Activated naive CD4-positive, alpha-beta T cell treated with anti-CD3 and anti-CD28 coated beads, Interleukin-2, amount 50 U/mL, for 24 hours (primary cell): Measurements from ENCODE around the gene ZNF611.
A peak's percentile ranks its signal among the peaks of the same experiment; 100 is the strongest.
"Not testable (repeated sequence)": the region's sequence is repeated elsewhere in the genome, so short reads cannot be mapped to it uniquely, and the experiment has no call there.

Source experiments
- H3K27ac Mint-ChIP-seq: one replicate; pipeline ENCODE4 v1.8.0; 2021; ENCODE audit warnings: mild to moderate bottlenecking, mixed read lengths
- H3K27me3 Mint-ChIP-seq: one replicate; pipeline ENCODE4 v1.8.0; 2021; ENCODE audit warnings: mixed read lengths
- H3K36me3 Mint-ChIP-seq: one replicate; pipeline ENCODE4 v1.8.0; 2021; ENCODE audit warnings: mixed read lengths
- H3K4me1 Mint-ChIP-seq: one replicate; pipeline ENCODE4 v1.8.0; 2021; ENCODE audit warnings: mixed read lengths
- H3K4me3 Mint-ChIP-seq: one replicate; pipeline ENCODE4 v1.8.0; 2021; ENCODE audit warnings: mild to moderate bottlenecking, mixed read lengths
- H3K9me3 Mint-ChIP-seq: one replicate; pipeline ENCODE4 v1.8.0; 2021; ENCODE audit warnings: mixed read lengths

The ZNF611 gene

DNA sequence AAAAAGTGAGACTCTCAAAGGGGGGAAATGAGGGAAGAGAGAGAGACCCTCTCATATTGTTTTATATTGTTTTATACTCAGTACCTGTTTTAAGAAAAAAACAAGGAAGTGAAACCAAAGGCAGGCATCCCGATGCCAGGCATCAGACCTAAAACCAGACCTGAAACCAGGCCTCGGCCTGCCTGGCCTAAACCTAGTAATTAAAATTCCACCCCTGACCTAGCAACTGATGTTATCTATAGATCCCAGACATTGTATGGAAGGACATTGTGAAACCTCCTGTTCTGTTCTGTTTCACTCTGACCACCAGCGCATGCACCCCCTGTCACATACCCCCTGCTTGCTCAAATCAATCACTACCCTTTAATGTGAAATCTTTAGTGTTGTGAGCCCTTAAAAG is 40.6 kb downstream of the ZNF611 start:
- not testable (repeated sequence) for H3K36me3 Mint-ChIP-seq, H3K4me3 Mint-ChIP-seq, H3K27ac Mint-ChIP-seq, H3K9me3 Mint-ChIP-seq, H3K27me3 Mint-ChIP-seq
- H3K4me1 Mint-ChIP-seq: peaks cover 22% of the 10 kb centered on the region

DNA sequence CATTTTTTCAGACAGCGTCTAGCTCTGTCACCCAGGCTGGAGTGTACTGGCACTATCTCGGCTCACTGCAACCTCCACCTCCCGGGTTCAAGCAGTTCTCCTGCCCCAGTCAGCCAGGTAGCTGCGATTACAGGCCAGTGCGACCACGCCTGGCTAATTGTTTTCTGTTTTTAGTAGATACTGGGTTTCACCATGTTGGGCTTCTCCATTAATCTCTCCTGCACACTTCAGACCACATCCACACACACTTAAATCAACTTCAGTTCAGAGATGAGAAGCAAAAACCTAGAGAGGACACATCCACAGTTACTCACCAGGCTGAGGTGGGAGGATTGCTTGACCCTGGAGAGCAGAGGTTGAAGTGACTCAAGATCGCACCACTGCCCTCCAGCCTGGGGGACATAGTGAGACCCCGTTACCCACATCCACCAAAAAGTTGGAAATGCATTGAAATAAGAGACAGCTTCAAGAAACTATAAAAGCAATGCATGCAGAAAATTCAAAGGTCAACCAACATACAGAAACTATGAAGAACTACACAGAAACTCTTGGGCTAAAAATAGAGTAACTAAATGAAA is 42.3 kb downstream of the ZNF611 start:
- no peaks in the 10 kb centered on the region for H3K27me3 Mint-ChIP-seq
- peaks cover 2% of the 10 kb centered on the region for H3K36me3 Mint-ChIP-seq
- no peaks in the 10 kb centered on the region for H3K9me3 Mint-ChIP-seq
- no peak overlapping the region for H3K27ac Mint-ChIP-seq
- H3K4me3 Mint-ChIP-seq: peak overlapping the region; percentile 3
- H3K4me1 Mint-ChIP-seq: peaks cover 36% of the 10 kb centered on the region

DNA sequence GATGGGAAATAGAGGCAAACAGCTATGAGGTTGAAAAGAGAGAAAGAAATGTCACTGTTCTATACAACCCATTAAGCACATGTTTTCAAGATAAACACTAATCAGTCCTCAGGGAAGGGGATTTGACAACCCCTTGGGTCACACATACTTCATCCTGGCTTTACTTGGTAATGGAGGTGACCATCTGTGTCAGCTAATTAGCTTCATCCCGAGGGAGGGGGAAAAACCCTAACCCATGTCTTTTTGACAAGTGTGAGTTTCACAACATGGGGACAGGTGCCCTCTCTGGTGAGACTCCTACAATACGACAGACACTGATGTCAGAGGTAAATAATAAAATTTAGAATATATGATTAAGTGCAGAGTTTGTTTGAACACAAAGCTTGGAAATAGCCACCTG is 43.1 kb downstream of the ZNF611 start:
- H3K9me3 Mint-ChIP-seq: no peaks in the 10 kb centered on the region
- peaks cover 2% of the 10 kb centered on the region for H3K36me3 Mint-ChIP-seq
- no peak overlapping the region for H3K27ac Mint-ChIP-seq
- H3K4me3 Mint-ChIP-seq: peak overlapping the region; percentile 92
- peaks cover 36% of the 10 kb centered on the region for H3K4me1 Mint-ChIP-seq
- H3K27me3 Mint-ChIP-seq: no peaks in the 10 kb centered on the region

DNA sequence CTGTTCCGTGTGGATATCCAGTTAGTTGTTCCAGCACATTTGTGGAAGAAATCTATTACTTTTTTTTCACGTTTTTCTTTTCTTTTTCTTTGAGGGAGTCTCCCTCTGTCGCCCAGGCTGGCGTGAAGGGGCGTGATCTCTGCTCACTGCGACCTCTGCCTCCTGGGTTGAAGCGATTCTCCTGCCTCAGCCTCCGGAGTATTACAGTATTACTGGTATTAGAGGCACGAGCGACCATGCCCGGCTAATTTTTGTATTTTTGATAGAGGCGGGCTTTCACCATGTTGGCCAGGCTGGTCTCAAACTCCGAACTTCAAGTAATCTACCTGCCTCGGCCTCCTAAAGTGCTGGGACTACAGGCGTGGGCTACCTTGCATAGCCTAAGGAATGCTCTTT is 43.6 kb downstream of the ZNF611 start:
- no peaks in the 10 kb centered on the region for H3K27me3 Mint-ChIP-seq
- peak overlapping the region; percentile 92 for H3K4me3 Mint-ChIP-seq
- peak overlapping the region; percentile 72 for H3K27ac Mint-ChIP-seq
- peaks cover 2% of the 10 kb centered on the region for H3K36me3 Mint-ChIP-seq
- H3K4me1 Mint-ChIP-seq: peaks cover 36% of the 10 kb centered on the region
- H3K9me3 Mint-ChIP-seq: no peaks in the 10 kb centered on the region

DNA sequence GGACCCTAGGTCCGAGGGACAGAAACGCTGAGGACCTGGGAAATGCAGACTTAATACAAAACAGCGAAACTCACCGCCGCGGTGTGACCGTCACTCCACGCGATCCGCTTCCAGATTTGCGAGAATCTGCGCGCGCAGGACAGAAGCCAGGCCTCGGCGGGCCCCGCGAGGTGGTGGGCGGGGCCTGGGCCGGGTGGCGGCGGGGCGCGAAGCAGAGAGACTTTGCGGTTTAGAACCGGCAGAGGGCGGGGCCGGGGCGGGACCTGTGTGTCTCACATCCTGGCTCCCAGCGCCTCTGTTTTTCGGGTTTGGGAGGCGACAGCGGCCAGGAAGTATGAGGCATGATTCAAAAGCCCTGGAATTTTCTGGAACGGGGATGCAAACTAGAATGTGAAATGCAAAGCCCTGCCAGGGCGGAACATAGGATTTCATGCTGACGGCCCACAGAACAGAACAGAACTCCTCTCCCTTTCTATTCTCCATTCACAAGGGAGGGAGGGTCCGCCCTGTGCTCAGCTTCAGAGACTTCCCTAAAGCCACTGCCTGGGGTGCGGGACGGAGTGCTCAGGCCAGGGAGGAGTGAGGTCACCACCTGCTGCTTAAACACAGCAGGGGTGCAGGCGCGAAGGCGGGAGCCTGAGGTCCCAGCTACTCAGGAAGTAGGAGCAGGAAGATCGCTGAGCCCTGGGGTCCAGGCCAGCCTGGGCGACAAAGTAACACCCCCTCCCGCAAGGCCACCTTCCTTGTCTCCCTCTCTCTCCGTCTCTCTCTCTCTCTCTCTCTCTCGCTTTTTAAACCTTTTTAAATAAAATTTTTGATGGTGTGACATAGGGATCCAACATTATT is 44.3 kb downstream of the ZNF611 start:
- Mint-ChIP-seq H3K27me3 (no peaks in the 10 kb centered on the region), H3K27ac (peak overlapping the region; percentile 96), H3K36me3 (peaks cover 2% of the 10 kb centered on the region), H3K4me1 (peaks cover 36% of the 10 kb centered on the region), H3K4me3 (peak overlapping the region; percentile 92), H3K9me3 (no peaks in the 10 kb centered on the region)

DNA sequence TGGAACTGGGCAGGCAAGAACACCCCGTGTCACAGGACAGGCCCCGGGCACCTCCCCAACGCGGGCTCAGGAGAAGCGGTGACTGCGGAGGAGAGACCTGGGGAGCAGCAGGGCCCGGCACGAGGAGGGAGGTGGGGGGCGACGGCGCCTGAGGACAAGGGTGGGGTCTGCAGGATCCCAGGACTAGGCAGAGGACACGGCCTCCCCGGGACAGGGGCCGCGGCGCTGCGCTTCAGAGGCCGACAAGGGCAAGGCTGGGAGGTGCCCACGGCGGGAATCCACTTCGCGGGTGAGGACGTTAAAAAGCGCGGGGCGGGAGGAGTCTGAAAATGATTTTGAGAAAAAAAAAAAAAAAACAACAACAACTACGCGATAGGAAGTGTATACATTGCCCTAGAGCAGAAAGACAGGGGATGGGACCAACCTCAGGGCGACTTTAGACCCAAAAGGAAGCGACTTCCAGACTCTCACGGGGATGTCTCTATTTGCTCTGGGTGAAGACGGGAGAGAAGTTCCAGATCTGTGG is 44.9 kb downstream of the ZNF611 start:
- peak overlapping the region; percentile 92 for H3K4me3 Mint-ChIP-seq
- peaks cover 6% of the 10 kb centered on the region for H3K36me3 Mint-ChIP-seq
- no peaks in the 10 kb centered on the region for H3K9me3 Mint-ChIP-seq
- H3K27me3 Mint-ChIP-seq: no peaks in the 10 kb centered on the region
- H3K4me1 Mint-ChIP-seq: peaks cover 41% of the 10 kb centered on the region
- H3K27ac Mint-ChIP-seq: peak overlapping the region; percentile 96

DNA sequence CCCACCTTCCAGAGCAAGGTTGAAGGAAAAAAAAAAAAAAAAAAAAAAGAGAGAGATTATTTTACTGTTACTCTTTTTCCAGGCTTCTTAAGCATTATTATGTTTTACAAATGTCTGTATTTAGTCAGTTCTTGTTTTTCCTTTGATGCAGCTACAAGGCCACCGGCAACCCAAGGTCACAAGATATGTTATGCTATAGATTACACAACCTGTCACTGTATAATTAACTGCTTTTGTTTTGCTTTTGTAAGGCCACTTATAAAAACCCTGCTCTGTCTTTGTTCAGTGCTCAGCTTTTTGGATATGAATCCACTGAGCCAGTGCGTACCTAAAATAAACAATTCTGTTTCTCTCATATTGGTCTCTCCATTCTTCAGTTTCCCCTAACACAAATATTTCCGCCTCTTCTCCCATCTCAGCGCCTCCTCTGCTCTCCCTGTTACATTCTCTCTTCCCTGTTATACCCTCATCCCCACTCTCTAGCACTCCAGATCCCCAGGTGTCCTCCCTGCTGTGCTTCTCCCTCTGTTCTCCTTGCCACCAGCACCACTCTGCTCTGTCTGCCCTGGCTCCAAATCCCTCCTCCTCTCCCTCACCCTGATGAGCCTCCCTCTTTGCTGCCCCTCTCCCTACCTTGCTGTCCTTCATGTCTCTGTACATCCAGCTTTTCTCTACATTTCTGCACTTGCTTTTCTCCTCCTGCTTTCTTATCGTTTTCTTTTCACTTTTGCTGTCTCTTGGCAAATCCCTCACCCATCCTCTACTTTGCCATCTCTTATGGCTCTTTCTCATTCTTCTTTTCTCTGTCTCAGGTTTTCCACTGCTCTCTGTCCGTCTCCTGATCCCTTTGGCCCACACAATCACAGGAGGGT is 45.7 kb downstream of the ZNF611 start:
- peaks cover 46% of the 10 kb centered on the region for H3K4me1 Mint-ChIP-seq
- H3K9me3 Mint-ChIP-seq, H3K27me3 Mint-ChIP-seq: not testable (repeated sequence)
- peak overlapping the region; percentile 92 for H3K4me3 Mint-ChIP-seq
- peaks cover 11% of the 10 kb centered on the region for H3K36me3 Mint-ChIP-seq
- peak overlapping the region; percentile 24 for H3K27ac Mint-ChIP-seq

DNA sequence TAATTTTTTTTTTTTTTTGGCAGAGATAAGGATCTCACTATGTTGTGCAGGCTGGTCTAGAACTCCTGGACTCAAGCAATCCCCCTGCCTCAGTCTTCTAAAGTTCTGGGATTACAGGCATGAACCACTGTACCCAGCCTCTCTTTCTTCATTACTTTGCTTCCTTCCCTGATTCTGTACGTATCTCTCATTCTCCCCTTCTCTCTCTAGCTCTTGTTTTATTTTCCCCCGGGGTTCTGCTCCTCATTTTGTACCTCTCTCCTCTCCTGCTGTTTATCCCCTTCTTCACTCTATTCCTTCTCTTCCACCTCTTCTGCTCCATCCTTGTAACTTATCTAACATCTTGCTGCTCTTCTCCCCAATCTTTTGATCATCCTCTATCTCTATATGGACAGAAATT is 46.5 kb downstream of the ZNF611 start:
- Mint-ChIP-seq H3K27me3 (no peaks in the 10 kb centered on the region), H3K4me1 (peaks cover 46% of the 10 kb centered on the region), H3K36me3 (peaks cover 11% of the 10 kb centered on the region), H3K27ac (no peak overlapping the region), H3K9me3 (no peaks in the 10 kb centered on the region), H3K4me3 (no peak overlapping the region)

DNA sequence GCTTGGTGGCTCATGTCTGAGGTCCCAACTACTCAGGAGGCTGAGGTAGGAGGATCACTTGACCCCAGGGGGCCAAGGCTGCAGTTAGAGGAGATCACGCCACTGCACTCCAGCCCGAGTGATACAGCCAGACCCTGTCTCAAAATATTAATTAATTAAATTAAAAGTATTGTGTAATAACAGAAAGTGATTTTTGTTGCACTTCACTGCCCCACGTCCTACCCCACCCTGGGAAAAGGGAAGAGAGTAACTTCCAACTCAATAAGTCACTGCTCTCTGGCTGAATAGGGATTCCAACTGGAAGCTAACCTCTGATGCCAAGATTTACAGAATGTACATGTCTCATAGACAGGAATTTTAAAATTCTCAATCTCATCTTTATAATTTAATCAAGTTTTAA is 47.2 kb downstream of the ZNF611 start:
- H3K4me3 Mint-ChIP-seq: no peak overlapping the region
- peaks cover 11% of the 10 kb centered on the region for H3K36me3 Mint-ChIP-seq
- H3K27ac Mint-ChIP-seq: no peak overlapping the region
- H3K4me1 Mint-ChIP-seq: peaks cover 46% of the 10 kb centered on the region
- H3K27me3 Mint-ChIP-seq: no peaks in the 10 kb centered on the region
- H3K9me3 Mint-ChIP-seq: no peaks in the 10 kb centered on the region

DNA sequence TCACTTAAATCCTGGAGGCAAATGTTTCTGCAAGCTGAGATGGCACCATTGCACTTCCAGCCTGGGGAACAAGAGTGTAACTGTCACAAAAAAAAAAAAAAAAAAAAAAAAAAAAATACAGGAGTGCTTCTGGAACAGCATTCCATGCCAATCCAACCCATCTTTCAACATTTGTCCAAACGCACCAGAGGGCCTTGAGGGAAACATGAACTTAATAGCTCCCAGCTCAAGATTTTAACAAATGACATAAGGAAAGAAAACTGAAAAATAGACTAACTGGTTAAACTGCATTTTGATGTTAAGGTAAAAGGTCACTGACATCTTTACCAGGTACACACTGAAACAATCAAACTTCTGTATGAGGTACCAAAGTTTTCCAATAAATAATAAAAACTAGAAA is 49.0 kb downstream of the ZNF611 start:
- Mint-ChIP-seq H3K27ac (no peak overlapping the region), H3K4me3 (no peak overlapping the region), H3K9me3 (no peaks in the 10 kb centered on the region), H3K36me3 (peaks cover 14% of the 10 kb centered on the region), H3K27me3 (no peaks in the 10 kb centered on the region), H3K4me1 (peaks cover 41% of the 10 kb centered on the region)

DNA sequence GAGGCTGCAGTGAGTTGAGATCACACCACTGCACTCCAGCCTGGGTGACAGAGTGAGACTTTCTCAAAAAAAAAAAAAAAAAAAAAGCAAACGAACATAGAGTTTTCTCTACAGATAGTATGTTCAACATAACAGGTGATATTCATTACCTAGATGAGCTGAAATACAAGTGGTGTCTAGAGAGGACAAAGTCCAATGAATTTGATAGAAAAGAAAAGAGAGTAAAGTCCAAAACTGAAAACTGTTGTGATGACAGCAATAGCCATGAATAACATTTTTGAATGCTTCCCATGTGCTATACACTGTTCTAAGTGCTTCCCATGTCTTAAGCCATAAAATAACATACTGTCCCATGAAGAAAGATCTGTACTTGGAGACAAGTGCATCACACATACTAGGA is 53.6 kb downstream of the ZNF611 start:
- H3K9me3 Mint-ChIP-seq: not testable (repeated sequence)

DNA sequence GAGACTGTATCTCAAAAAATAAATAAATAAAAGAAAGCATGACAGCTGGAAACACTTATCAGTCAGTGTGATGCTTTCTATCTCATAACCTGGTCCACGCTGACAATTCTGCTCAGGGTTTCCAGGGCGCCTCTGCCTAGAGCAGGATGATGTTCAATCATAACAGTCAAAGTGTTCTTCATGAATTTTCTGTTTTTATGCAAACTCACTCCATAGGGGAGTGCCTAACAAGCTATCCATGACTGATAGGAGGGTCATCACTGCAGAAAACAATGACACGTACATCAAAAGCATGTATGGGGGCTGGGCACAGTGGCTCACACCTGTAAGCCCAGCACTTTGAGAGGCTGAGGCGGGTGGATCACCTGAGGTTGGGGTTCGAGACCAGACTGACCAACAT is 55.2 kb downstream of the ZNF611 start:
- Mint-ChIP-seq H3K27me3 (no peaks in the 10 kb centered on the region), H3K4me1 (peaks cover 25% of the 10 kb centered on the region), H3K36me3 (peaks cover 27% of the 10 kb centered on the region), H3K27ac (no peak overlapping the region), H3K4me3 (no peak overlapping the region), H3K9me3 (peaks cover 7% of the 10 kb centered on the region)

More for the DNA sequence above, 53.6 kb downstream of the ZNF611 start:
- Mint-ChIP-seq H3K4me1 (peaks cover 24% of the 10 kb centered on the region), H3K36me3 (peaks cover 23% of the 10 kb centered on the region)
- H3K27ac Mint-ChIP-seq, H3K4me3 Mint-ChIP-seq, H3K27me3 Mint-ChIP-seq: not testable (repeated sequence)

DNA sequence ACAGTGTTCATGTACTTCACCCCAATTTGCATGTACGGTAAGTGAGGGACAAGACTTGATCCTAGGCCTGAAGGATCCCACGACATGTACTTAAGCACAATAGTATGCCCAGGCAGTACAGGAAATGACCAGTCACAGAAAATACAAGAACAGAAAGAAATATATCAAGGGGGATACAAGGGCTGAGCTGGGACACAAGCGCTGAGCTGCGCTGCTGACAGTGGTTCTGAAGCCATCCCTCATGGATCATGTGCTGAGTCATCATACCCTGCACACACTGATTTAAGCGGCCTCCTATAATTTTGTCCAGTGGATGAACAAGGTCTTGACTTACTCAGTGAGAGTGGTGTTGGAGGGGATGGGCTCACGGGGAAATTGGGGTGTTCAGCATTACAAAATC is 59.6 kb downstream of the ZNF611 start:
- not testable (repeated sequence) for H3K9me3 Mint-ChIP-seq, H3K27ac Mint-ChIP-seq, H3K27me3 Mint-ChIP-seq, H3K4me3 Mint-ChIP-seq
- Mint-ChIP-seq H3K36me3 (peaks cover 43% of the 10 kb centered on the region), H3K4me1 (peaks cover 36% of the 10 kb centered on the region)

DNA sequence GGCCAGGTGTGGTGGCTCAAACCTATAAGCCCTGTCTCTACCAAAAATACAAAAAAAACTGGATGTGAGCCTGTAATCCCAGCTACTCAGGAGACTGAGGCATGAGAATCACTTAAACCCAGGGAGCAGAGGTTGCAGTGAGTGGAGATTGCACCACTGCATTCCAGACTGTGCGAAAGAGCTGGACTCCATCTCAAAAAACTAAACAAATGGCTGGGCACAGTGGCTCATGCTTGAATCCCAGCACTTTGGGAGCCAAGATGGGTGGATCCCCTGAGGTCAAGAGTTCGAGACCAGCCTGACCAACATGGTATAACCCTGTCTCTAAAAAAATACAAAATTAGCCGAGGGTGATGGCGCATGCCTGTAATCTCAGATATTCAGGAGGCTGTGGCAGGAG is 61.8 kb downstream of the ZNF611 start:
- Mint-ChIP-seq H3K9me3 (peaks cover 7% of the 10 kb centered on the region), H3K27ac (no peak overlapping the region), H3K4me1 (peaks cover 26% of the 10 kb centered on the region), H3K4me3 (no peak overlapping the region), H3K36me3 (peaks cover 45% of the 10 kb centered on the region), H3K27me3 (no peaks in the 10 kb centered on the region)

DNA sequence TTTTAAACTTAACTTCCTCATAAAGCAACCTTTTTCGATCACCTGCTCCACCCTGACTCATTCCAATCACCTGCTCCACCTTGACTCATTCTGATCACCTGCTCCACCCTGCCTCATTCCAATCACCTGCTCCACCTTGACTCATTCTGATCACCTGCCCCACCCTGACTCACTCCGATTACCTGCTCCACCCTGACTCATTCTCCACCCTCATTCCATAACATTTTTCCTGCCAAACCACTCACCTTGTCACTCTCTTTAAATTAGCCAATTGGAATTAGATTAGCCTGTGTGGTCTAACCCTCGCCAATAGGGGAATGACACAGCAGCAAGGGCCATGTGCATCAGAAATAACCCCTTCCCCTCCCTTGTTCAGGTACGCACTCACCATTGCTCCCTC is 64.8 kb downstream of the ZNF611 start:
- Mint-ChIP-seq H3K4me3 (no peak overlapping the region), H3K27me3 (no peaks in the 10 kb centered on the region), H3K27ac (peak overlapping the region; percentile 13), H3K9me3 (peaks cover 2% of the 10 kb centered on the region), H3K36me3 (peaks cover 49% of the 10 kb centered on the region), H3K4me1 (peaks cover 21% of the 10 kb centered on the region)

DNA sequence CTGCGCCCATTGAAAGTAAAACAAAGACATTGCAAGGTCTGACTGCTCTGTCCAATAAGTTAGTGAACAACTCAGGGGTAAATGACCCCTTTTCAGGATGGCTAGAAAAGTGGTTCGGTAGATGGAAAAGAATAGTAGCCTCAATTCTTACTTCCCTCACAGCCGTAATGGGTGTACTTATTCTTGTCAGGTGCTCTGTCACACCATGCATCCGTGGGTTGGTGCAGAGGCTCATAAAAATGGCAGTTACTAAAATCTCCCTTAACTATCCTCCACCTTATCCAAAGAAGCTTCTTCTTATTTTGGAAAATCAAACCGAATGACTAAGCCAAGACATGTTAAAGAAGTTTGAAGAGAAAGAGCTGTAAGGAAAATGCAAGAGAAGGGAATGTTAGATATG is 65.3 kb downstream of the ZNF611 start:
- Mint-ChIP-seq H3K27ac (no peak overlapping the region), H3K4me1 (peaks cover 17% of the 10 kb centered on the region)

More for the DNA sequence above, 65.3 kb downstream of the ZNF611 start:
- Mint-ChIP-seq H3K27me3 (no peaks in the 10 kb centered on the region), H3K4me3 (no peak overlapping the region), H3K36me3 (peaks cover 45% of the 10 kb centered on the region), H3K9me3 (no peaks in the 10 kb centered on the region)
